DMS 273 treated with DMSO at 0.1 percent for 48 hours (cell line): ENCODE data around the gene DEFB112.

Source experiments
- DNase-seq: peaks from one replicate; lab custom pipeline; 2025; lab: John Stamatoyannopoulos, UW

Gene DEFB112, protein sequence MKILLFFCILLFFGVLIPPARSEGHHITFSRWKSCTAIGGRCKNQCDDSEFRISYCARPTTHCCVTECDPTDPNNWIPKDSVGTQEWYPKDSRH

DNA sequence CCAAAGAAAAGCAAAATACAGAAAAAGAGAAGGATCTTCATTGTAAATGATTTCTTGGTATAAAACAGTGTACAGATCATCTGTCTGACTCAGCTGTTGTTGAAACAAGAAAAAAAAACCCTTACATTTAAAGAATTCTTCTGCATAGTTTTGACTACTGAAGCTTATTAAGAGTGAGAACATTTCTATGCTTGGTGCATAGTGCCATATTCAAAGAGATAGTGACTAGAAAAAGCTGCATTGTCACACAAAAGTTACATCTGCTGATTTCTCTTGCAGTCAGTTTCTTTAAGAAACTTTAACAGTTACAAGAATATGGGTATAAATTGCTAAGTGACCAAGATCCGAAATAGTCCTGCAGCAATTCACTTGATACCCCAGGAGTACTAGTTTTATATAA is at the start of gene DEFB112:
Gene DEFB112, minus strand, starts transcription at position 101 of the 400 bp plus-strand sequence. Its CDS starts 60 bp downstream, at position 41.
- no peak for DNase-seq

DNA sequence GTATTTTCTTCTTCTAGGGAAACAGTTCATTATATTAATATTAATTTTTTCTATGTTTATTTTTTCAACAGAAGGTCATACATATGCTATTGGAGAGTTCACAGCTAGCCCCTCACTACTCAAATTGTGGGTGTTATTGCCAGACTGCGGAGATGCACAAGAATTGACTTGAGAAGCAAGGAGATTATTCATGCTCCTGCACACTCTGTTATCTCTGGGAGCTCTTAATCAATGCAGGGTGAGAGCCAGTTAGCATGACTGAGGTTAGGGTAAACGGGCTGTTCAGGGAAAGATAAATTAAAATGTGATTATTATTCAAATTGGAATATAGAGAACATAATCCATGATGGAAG is 48.9 kb upstream of the DEFB112 start:
- DNase-seq = no peak

DNA sequence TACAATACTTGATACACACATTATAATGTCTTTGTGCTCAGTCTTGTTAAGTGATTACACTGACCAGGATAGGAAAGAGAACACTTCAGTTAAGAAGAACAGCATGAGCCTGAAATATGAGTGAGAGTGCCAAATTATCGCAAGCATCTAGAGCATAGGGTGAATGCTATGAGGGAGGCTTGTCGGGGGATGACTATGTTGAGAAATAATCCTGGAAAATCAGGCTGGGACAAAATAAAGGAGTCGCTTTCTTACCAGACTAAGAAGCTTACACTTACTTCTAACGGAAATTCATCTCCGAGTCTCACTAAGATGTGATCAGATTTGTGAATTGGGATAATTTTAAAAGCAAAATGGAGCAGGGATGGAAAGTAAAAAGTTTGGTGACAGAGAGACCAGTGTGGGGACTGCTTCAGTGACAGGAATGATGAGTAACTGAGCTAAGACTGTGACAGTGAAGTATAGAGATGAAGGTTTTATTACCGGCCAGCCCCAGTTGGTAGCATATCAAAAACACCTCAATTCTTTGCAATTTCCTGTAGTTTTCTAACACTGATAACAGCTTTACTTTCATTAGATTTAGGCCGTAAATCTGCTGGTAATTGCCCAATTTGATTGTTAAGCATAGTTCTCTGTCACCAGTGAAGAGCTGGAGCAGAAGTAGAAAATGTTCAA is 48.4 kb upstream of the DEFB112 start:
- no peak for DNase-seq

DNA sequence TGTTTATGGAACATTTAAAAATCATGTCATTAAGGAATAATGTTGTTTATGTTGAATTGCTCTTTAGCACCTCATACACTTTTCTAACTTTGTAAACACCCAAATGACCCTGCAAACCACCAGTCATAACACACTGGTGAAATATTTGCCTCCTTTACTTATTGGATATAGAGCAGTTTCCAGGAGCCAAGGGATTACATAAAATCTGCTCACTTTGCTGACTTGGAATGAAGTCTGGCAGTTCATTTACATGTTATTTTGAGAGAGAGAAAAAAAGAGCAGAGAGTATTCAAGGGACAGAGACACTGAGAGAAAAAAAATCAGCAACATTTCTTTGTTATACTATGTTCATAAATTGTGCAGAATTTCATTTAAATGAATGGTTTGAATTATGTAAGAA is 46.6 kb upstream of the DEFB112 start:
- no peak for DNase-seq

DNA sequence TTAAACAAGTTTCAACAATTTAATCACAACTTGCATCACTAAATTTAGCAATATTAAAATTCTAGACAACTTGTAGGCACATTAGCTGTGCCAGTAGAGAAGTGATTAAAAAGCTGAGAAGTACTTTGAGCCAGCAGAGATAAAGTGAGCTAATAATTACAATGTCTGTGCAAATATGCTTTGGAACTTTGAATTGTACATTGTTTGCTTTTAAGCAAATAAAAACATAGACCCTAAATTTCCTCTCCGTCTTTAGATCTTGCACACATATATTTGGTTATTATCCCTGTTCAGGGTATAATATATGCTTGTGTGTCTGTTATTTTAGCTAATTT is 44.2 kb upstream of the DEFB112 start:
- no peak for DNase-seq

DNA sequence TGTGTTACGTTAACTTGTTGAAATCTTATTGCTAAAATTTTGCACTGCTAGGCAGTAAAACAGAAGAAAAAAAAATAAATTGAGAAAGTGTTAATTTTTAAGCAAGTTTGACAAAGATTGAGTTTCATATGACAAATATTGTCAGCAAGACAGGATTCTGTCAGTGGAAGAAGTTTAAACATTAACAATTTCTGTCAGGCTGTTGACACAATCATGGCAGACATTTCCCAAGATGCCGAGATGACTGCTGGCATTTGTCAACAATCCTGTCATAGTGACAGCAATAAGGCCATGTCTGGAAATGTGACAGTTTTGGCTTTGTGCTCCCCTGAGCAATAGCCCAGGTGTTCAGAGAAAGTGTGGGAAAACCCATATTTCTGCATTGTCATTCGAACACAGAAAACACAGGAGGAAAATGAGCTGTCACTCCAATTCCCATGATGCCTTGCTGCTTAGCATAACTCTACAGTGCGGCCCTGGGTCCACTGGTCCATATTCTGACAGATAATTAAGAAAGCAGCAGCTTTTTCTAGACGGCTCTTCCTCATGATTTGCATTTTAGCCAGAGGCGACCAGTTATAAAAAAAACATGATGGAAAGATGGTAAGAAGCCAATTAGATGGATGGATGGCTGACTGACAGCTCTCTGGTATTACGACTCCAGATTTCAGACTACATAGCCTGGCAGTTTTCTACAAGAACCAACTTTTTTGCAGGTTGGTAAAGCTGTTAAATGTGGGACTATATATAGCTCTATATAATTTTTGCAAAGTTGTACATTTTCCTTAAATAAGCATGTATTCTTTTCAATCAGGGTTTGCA is 43.6 kb upstream of the DEFB112 start:
- no peak for DNase-seq

DNA sequence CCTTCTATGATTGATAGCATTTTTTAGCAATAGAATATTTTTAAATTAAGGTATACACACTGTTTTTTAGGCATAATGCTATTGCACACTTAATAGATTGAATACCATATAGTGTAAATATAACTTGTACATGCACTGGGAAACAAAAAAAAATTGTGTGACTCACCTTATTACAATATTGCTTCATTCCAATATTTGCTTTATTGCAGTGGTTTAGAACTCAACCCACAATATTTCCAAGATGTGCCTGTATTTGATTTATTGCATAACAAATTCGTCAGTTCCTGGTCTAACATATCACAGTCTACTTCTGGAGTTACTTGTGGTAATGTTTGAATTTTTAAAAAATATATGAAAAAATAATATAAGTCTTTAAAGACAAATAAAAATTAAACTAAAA is 41.9 kb upstream of the DEFB112 start:
- DNase-seq = no peak

DNA sequence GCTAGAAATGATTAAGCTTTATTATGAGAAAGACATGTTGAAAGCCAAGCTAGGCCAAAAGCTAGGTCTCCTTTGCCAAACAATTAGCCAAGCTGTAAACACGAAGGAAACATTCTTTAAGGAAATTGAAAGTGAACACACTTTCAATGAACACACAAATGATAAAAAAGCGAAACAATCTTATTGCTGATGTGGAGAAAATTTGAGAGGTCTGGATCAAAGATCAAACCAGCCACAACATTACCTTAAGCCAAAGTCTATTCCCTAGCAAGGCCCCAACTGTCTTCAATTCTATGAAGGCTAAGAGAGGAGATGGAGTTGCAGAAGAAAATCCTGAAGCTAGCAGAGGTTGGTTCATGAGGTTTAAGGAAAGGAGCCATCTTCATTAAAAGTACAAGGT is 40.2 kb upstream of the DEFB112 start:
- no peak for DNase-seq

DNA sequence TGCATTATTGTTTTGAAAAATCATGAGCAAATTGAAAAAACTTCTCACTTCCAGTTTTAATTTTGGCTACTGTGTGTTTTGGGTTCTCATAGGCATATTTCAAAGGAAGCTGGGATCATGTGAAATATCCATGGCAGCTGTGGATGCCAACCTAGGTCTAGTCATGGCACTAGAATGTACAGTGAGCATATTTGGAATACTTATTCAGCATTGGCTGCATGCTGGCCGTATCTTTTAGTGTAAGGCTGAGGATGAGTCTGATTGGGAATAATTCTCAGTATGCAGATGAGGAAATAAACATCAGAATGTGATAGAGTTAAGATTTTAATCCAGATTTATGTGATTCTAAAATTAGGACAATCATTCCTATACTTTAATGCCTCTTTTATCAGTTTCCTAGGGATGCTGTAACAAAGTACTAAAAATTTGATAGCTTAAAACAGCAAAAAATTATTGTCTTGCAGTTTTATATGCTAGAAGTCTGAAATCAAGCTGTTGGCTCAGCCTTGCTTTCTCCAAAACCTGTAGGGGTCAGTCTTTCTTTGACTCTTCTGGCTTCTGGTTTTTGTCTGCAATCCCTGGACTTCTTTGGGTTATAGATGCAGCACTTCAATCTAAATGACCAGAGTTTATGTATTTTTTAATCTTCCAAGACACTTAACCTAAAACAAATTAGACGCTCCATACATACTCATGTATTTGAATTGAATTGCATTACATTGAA is 37.7 kb upstream of the DEFB112 start:
- no peak for DNase-seq

DNA sequence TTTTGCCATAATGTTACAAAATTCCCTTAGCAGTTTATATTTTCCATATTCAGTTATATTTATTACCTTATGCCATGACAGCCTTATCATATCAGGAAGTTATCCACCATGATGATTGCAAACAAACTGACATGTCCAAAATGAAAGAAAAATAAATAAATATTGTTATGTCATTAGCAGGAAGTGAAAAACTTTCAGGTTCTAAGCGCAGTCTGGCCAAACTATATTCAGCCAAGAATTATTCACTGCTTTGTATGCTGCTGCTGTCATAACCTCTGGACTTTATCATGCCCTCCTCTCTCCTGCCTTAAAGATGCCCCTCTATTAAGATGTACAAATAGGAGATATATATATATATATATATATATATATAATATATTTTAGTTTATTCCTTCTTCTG is 27.7 kb upstream of the DEFB112 start:
- no peak for DNase-seq

DNA sequence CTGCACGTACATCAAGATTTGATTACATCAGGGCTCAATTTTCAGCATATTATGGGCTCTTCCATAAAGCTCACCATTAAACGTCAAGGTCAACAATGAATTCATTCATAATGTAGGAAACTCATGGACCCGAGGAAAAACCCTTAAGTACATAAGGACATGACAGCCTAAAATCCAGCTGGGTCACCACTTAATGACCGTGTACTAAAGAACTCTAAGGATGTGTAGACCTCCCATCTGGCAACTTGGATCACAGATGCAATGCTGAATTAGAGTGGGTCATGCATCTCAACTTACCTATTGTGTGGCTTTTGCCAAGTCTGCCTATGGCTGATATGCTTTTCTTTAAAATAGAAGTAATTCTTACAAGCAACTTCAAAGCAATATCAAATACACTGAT is 26.7 kb upstream of the DEFB112 start:
- DNase-seq = no peak

DNA sequence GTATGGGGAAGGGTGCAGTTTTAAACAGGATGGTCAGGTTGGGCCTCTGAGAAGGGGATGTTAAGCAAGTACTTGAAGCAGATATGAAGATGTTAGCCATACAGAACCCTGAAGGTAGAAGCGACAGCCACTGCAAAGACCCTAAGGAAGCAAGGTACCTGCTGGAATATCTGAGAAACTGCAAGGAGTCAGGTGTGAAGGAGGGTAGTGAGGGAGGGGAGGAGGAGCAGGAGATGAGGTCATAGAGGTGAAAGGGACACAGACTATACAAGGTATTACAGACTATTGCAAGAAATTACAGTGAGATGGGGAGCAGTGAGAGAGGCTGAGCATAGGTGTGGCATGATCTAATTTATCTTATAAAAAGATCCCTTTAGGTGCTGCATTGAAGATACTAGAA is 22.2 kb upstream of the DEFB112 start:
- no peak for DNase-seq

DNA sequence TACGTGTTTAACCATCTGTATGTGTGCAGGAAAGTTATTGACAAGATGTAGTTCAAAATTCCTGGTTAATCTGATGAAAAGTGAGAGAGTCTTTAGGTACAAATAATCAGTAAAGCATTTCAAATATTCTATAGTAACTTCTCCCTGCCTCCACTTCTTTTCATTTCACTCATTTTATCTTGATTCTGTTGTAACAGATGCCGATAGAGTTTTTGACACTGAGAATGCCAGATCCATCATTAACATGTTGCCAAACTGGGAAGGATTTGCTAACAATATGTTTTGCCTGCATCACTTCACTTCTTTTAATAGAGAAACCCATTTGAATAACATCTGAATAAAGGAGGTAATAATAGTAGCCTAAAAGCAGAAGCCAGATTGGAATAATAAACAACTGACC is 20.4 kb upstream of the DEFB112 start:
- no peak for DNase-seq

DNA sequence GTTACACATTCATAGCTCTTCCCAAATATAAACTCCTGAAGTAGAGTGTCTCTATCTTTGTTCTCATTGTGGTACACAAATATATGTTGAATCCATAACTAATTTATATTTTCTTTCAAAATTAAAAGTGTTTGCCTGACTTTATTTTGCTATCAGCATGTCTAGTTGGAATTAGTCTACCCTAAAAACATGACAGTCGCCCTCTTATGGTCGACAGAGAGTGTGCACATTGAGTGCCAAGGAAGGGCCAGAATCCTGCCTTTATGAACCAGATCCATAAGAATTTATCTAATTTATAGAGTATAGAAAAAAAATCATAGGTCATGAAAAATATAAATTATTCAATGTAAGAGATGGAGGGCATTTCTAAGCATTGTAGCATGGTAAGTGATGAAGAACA is 12.3 kb upstream of the DEFB112 start:
- no peak for DNase-seq

DNA sequence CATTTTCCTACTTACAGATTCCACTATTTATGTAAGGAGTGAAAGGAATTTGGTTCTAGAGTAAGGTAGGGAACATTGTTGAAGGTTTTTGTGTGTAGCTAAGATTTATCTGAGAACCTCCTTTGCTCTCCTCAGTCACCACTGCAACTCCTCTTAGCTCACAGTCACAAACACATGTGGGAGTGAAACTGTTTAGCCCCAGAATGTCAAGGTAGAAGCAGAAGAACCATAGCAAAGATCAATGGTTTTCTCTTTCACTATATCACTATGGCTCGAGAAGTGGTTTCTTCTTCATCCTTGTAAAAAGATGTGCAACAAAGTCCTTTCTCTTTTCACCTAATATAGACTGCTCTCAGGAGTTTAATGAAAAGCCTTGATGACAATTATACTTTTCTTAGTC is 6.5 kb upstream of the DEFB112 start:
- no peak for DNase-seq

DNA sequence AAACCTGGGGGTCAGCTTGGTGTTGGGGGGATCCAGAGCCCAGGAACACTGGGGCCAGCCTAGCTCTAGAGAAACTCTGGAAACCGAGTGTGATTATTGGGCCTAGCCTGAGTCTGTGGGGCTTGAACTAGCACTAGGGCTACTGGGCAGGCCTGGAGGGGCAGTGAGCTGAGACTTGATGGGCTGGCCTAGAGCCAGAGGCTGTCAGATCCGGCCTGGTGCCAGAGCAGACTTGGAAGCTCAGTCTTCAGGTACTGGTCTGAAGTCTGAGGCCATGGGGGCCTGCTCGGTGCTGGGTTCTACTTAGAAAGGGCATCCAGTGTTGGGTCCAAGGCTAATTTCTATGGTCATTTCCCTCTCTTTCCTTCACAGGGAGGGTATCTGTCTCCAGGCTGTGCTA is 2.7 kb downstream of the DEFB112 start:
- DNase-seq = no peak

DNA sequence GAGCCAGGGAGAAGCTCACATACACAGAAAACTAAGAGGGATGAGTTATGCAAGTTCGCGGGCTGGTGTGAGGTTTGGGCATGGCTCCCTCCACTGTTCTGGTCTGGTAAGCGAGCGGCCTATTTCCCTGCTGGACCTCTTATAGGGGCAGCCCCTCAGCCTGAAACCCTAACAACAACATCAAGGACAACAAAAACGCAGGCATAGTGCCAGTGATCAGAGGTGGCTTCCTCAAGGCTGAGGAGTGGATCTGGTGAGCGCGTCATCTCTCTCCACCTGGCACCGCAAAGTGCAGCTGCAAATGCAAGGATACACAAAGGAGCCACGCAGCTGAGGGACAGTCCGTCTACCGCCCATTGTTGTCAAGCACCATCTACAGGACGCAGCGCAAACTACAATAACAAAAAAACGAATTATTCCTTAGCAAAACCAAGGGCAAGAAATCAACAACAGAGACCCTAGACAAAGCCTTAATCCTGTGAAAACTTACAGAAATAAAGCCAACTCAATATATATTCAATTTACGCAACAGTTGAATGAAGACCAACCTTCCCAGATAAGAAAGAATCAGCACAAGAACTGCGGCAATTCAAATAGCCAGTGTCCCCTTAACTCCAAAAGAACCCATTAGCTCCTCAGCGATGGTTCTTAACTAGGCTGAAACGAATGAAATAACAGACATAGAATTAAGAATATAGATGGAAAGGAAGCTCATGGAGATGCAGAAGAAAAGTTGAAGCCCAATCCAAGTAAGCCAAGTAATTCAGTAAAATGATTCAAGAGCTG is 18.8 kb downstream of the DEFB112 start:
- DNase-seq = no peak

DNA sequence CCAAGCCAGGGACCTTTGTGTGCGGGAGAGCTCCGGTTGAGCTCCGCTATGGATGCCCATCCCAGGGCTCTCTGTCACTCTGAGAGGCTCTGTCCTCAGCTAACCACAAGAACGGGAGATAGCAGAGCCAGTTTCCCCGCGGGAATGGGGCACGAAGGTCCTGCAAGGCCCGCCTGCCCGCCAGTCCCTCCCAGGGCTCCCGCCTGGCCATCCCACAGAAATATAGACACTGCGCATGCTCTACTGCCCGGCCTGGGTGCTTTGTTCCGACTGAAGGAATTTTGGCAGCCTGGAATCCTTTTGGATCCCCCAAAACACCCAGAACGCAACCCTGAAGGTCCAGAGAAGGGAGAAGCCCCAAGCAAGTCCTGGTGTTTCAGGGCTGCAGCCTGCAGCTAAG is 19.4 kb downstream of the DEFB112 start:
- no peak for DNase-seq

DNA sequence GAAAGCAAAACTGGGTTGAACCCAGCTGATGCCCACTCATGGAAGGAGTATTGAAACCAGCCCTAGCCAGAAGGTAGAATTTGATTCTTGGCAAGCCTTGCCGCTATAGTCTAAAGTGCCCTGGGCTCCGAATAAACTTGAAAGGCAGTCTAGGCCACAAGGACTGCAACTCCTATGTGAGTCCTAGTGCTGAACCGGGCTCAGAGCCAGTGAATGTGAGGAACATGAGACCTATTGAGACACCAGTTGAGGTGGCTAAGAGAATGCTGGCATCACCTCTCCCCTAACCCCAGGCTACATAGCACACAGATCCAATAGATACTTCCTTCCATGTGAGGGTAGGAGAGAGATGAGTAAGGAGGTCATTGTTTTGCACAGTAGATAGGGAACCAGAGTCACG is 24.5 kb downstream of the DEFB112 start:
- DNase-seq = no peak

DNA sequence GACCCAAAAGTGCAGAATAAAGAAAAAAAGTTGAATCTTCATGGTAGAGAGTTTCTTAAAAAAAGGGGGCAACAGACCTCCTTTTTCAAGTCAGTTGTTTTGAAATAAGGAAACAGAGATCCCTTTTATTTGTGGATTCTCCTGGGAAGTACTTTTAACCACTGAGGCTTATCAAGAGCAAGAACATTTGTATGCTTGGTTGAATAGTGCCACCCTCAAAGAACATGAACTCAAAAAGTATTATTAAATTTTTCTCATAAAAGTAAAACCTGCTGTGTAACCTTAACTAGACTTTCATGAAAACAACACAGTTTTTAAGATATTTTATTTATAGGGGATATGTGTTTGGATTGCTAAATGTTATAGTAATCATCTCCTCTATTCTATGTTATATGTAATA is 27.8 kb downstream of the DEFB112 start, which contains the start of gene DEFB110:
Gene DEFB110, minus strand, starts transcription at position 101 of the 400 bp plus-strand sequence. Its CDS starts 59 bp downstream, at position 42.
- DNase-seq = no peak

DNA sequence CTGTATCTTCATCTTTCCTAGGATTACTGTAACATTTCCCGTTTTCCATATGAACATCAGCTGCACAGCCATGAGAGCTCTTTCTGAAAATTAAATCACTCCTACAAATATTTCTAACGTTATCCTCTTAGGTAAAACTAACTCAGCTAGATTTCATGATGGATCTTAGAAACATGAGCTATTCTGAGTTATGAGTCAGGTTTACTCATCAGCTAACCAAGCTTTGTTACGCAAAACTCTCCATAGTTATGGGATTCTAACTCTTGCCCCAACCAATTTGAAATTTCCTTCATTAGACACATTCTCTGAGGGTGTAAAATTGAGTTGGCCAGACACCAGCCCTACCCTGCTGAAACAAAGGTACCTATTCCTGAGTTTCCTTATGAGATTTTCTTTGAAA is 41.9 kb downstream of the DEFB112 start:
- DNase-seq = no peak

DNA sequence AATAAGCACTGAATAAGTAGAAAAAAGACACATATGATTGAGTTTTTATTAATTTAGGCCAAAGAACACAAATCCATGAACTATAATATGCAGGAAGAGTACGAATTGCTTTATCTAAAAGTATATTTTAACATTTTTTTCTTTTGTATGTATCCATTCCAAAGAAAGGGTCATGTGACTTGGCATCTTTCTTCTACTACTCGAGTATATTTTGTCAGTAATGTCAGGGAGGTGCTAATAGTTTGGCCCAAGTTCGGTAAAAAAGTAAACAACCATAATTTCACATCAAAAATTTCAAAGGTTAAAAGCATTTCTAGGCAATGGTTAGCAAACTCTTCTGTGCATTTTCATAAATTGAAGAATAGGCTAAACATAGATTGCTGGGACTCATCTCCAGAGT is 46.6 kb downstream of the DEFB112 start:
- no peak for DNase-seq
